ENCODE data around the gene COL16A1. TPM values are rescaled to one million over a fixed set of nuclear protein-coding genes. Genes with fewer than 3 reads are reported as not detected.

Gene COL16A1
- total RNA-seq, 1 donor from 2014 or later = not detected

DNA sequence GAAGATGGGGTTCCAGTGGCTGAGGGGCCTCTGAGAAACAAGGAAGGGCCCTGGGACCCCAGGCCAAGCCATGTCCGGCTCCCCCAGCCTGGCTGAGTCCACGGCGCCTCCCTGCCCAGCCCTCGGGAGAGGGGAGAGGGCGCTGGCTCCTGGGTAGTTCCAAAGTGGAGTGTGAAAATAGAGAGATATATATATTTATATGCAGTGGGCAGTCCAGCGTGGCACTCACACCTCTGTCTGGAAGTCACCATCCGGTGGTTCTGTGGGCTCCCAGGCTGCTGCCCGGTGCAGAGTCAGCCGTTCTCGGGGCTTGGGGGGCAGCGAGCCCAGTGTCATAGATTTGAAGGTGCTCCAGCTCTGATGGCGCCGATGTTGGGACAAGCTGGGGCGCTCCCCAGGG, 23.4 kb upstream of the COL16A1 start:
- no peak for DNase-seq (ENCODE audit: low spot score)
- Mint-ChIP-seq H3K4me1 (ENCODE audit: low read depth) (no peaks in the 10 kb centered on the region), H3K4me3 (ENCODE audit: low read depth) (no peak overlapping the region), H3K27me3 (ENCODE audit: low read depth) (no peaks in the 10 kb centered on the region), H3K36me3 (ENCODE audit: low read depth) (no peaks in the 10 kb centered on the region), H3K27ac (no peak overlapping the region), H3K9me3 (no peaks in the 10 kb centered on the region)
- intact Hi-C loops (cut with micrococcal nuclease) = no loop called here

DNA sequence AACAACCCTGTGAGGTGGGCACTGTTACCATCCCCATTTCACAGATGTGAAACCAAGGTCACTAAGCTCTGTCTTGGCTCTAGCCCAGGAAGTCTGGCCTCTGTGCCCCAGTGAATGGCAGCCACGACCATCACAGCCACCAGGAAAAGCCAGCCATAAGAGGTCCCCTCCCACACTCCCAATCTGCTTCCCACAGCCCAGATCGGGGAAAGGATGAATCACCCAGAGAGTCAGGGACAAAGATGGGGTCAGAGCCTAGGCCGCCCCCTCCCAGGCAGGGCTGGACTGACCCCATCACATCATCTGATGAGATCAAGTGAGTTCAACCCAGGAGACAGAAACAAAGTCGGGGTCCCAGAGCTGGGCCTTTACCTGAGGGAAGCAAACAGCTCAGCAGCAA, 22.9 kb upstream of the COL16A1 start:
- Mint-ChIP-seq H3K4me1 (ENCODE audit: low read depth) (no peaks in the 10 kb centered on the region), H3K27ac (no peak overlapping the region), H3K4me3 (ENCODE audit: low read depth) (no peak overlapping the region), H3K27me3 (ENCODE audit: low read depth) (peaks cover 1% of the 10 kb centered on the region), H3K9me3 (no peaks in the 10 kb centered on the region), H3K36me3 (ENCODE audit: low read depth) (no peaks in the 10 kb centered on the region)
- intact Hi-C loops (cut with micrococcal nuclease) = no loop called here
- no peak for DNase-seq (ENCODE audit: low spot score)

DNA sequence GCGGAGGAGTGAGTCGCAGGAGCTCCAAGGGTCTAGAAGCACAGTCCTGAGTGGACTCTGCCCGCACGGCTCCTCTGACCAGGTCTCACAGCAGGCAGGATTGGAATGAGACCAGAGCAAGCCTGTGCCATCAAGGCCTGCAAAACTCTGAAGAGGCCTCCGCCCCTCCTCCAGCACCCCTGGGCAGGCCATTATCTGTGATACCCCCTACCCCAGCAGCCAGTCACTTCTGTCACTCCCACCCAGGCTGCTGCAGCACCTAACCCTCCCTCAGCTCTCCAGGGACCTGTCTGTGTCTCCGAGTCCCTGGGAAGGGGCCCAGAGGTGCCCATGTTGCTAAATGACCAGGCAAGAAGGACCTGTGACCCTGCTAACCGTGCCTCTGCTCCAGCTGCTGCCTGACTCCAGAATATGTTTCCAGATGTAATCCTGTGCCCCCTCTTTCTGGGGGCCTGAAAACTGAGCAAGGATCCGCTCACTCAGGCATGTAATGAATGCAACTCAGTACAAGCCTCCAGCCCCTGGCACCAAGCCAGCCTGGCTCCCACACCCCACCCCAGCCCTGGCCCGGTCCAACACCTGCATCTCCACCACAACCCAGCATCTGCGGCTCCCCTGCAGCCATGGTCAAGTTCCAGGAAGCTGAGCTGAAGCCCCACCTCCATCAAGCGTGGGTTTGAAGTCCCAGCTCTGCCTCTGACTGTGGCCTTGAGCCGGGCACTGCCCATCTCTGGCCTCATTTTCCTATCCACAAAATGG, 22.1 kb upstream of the COL16A1 start:
- H3K9me3 Mint-ChIP-seq = no peaks in the 10 kb centered on the region
- no peak for DNase-seq (ENCODE audit: low spot score)
- H3K27ac Mint-ChIP-seq = no peak overlapping the region
- no peak overlapping the region for H3K4me3 Mint-ChIP-seq (ENCODE audit: low read depth)
- no peaks in the 10 kb centered on the region for H3K4me1 Mint-ChIP-seq (ENCODE audit: low read depth)
- H3K36me3 Mint-ChIP-seq (ENCODE audit: low read depth) = no peaks in the 10 kb centered on the region
- intact Hi-C loops (cut with micrococcal nuclease) = no loop called here
- peaks cover 1% of the 10 kb centered on the region for H3K27me3 Mint-ChIP-seq (ENCODE audit: low read depth)

DNA sequence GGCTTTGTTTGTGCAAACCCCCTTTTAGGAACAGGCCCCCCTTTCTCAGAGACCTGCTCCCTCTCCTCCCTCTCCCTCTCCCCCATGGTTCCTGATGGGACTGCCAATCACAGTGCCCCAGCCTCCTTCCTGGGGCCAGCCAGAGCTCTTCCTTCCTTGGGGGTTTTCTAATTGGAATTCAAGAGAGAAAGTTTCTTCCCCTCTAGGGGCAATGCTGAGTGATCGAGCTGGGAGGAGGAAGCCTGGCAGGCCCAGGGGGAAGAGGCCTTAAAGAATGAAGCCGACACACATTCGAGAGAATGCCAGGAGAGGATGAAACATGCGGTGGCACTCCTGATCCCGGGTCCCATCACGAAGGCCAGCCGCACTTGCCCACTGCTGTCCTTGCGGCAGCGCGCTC, 21.3 kb upstream of the COL16A1 start:
- H3K4me3 Mint-ChIP-seq (ENCODE audit: low read depth) = no peak overlapping the region
- intact Hi-C loops (cut with micrococcal nuclease) = no loop called here
- H3K27ac Mint-ChIP-seq = no peak overlapping the region
- peaks cover 1% of the 10 kb centered on the region for H3K27me3 Mint-ChIP-seq (ENCODE audit: low read depth)
- no peak for DNase-seq (ENCODE audit: low spot score)
- H3K4me1 Mint-ChIP-seq (ENCODE audit: low read depth) = no peaks in the 10 kb centered on the region
- no peaks in the 10 kb centered on the region for H3K9me3 Mint-ChIP-seq
- H3K36me3 Mint-ChIP-seq (ENCODE audit: low read depth) = no peaks in the 10 kb centered on the region

DNA sequence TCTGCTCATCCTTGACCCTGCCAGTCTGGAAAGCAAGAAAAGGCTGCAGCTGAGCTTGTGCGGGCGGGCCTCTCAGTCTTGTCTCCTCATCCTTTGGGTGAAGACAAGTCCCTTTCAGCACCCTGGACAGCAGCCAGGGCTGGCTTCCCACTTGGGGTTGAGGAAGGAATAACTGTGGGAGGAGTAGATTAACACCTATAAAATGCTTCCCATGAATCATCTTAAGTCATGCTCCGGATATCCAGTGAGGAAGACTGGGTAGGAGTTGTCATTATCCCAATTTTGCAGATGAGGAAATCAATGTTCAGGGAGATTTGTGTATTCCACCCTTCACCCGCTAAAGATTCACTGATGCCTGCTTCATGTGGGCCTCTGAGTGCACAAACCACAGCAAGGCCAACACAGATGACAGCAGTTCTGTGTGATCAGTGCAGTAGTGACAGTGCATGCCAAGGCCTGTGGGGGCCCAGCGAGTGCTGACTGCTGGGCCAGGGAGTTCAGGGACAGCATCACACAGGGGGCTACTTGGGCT, 20.1 kb upstream of the COL16A1 start:
- Mint-ChIP-seq H3K9me3 (no peaks in the 10 kb centered on the region), H3K27me3 (ENCODE audit: low read depth) (peaks cover 2% of the 10 kb centered on the region), H3K4me3 (ENCODE audit: low read depth) (no peak overlapping the region), H3K36me3 (ENCODE audit: low read depth) (no peaks in the 10 kb centered on the region), H3K4me1 (ENCODE audit: low read depth) (no peaks in the 10 kb centered on the region), H3K27ac (no peak overlapping the region)
- peak; percentile 35 for DNase-seq (ENCODE audit: low spot score)
- intact Hi-C loops (cut with micrococcal nuclease) = no loop called here

DNA sequence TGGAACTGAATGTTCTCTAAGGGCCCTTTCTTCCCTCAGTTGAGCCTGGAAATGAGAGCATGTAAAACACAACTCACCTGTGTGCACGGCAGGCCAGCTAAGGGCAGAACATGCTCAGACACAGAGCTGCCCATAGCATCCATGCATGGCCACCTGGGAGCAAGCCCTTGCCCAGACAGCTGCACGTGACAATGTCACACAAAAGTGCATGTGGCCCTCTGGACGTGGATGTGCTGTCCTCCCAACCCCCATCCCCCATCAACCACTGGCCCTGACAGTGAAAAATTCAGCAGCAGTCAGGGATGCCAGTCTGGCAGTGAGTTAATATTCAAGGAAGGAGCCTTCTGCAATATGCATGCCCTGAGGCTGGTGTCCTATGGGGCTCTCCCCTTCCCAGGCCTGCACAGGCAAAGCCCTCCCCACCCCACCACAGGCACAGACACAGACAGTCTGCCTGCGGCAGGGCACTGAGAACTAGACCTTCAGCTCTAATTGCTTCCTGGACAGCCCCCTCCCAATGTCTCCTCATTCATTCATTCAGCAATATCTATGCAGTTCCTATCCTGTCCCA, 14.6 kb upstream of the COL16A1 start:
- no peak overlapping the region for H3K4me3 Mint-ChIP-seq (ENCODE audit: low read depth)
- H3K4me1 Mint-ChIP-seq (ENCODE audit: low read depth) = peaks cover 5% of the 10 kb centered on the region
- no peak for DNase-seq (ENCODE audit: low spot score)
- H3K36me3 Mint-ChIP-seq (ENCODE audit: low read depth) = no peaks in the 10 kb centered on the region
- no peaks in the 10 kb centered on the region for H3K9me3 Mint-ChIP-seq
- peaks cover 38% of the 10 kb centered on the region for H3K27me3 Mint-ChIP-seq (ENCODE audit: low read depth)
- intact Hi-C loops (cut with micrococcal nuclease) = no loop called here
- H3K27ac Mint-ChIP-seq = no peak overlapping the region

DNA sequence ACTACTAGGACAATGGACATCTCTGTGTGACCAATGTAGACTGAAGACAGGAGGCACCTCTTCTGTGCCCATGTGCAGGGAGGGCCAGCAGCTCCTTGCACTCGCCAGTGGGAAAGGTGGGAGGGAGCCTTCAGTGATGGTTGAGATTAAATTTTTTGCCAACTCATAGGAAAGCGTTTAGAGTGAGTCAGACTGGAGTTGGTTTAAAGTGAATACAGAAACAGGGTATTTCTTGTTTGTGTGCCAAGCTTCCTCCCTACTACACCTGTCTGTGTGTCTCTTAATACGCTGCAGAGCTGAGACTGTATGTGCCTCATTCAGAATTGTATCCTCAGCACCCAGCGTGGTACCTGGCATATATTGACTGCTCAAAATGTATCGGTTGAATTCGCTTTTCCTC, 13.5 kb upstream of the COL16A1 start:
- peaks cover 5% of the 10 kb centered on the region for H3K4me1 Mint-ChIP-seq (ENCODE audit: low read depth)
- H3K9me3 Mint-ChIP-seq = no peaks in the 10 kb centered on the region
- no peak overlapping the region for H3K4me3 Mint-ChIP-seq (ENCODE audit: low read depth)
- peaks cover 46% of the 10 kb centered on the region for H3K27me3 Mint-ChIP-seq (ENCODE audit: low read depth)
- H3K36me3 Mint-ChIP-seq (ENCODE audit: low read depth) = no peaks in the 10 kb centered on the region
- no peak for DNase-seq (ENCODE audit: low spot score)
- no peak overlapping the region for H3K27ac Mint-ChIP-seq
- intact Hi-C loops (cut with micrococcal nuclease) = no loop called here

DNA sequence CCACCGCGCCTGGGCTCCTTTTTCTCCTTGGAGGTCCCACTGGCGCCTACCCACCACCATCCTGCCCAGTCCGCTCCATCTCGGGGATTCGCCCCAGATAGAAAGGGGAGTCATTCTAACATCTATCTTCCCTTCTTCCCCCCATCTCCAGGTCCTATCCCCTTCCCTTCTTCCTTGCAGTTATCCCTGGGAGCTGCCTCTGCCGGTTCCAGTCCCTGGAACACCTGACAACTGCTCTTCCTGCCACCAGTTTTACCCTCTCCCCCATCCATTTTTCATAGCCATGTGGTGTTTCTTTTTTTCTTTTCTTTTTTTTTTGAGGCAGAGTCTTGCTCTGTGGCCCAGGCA, 12.0 kb upstream of the COL16A1 start:
- DNase-seq (ENCODE audit: low spot score) = no peak
- intact Hi-C loops (cut with micrococcal nuclease) = no loop called here
- Mint-ChIP-seq H3K4me3 (ENCODE audit: low read depth) (no peak overlapping the region), H3K27me3 (ENCODE audit: low read depth) (peaks cover 52% of the 10 kb centered on the region), H3K4me1 (ENCODE audit: low read depth) (peaks cover 5% of the 10 kb centered on the region), H3K27ac (no peak overlapping the region), H3K9me3 (no peaks in the 10 kb centered on the region), H3K36me3 (ENCODE audit: low read depth) (no peaks in the 10 kb centered on the region)

DNA sequence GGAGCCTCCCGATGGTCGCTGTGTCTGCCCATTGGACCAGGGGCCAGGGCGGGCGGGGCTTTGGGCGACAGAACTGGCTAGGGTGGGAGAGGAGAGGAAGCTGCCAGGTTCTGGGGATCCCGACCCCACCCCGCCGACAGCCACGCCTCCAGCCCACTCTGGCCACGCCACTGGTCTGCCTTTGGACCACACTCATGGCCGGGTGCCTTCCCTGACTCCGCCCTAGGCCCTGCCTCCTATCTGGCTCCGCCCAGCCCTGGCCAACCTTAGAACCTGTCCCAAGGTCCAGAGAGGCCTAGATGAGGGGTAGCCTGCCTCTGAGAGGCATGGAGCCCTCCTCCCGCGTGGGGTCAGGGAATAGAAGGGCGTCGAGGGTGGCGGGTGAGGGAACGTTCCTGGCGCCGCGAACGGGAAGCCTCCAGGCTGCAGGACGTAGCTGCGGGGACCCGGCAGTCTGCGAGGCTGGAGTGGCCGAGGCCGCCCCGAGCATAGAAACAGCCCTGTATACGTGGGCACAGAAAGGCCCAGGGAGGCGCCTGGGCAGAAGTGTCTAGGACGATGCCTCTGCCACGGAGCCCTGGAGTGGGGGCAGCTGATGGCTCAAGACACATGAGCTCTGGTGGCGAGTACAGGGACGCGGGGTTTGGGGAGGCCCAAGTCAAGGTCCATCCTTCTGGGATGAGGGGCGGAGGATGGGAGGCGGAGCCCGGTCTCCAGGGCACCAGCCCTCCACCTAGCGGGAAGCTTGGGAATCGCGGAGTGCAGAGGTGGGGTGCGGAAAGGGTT, 11.5 kb upstream of the COL16A1 start:
- Mint-ChIP-seq H3K9me3 (no peaks in the 10 kb centered on the region), H3K36me3 (ENCODE audit: low read depth) (no peaks in the 10 kb centered on the region), H3K27ac (no peak overlapping the region), H3K4me1 (ENCODE audit: low read depth) (peaks cover 5% of the 10 kb centered on the region), H3K27me3 (ENCODE audit: low read depth) (peaks cover 53% of the 10 kb centered on the region), H3K4me3 (ENCODE audit: low read depth) (no peak overlapping the region)
- intact Hi-C loops (cut with micrococcal nuclease) = no loop called here
- DNase-seq (ENCODE audit: low spot score) = no peak

DNA sequence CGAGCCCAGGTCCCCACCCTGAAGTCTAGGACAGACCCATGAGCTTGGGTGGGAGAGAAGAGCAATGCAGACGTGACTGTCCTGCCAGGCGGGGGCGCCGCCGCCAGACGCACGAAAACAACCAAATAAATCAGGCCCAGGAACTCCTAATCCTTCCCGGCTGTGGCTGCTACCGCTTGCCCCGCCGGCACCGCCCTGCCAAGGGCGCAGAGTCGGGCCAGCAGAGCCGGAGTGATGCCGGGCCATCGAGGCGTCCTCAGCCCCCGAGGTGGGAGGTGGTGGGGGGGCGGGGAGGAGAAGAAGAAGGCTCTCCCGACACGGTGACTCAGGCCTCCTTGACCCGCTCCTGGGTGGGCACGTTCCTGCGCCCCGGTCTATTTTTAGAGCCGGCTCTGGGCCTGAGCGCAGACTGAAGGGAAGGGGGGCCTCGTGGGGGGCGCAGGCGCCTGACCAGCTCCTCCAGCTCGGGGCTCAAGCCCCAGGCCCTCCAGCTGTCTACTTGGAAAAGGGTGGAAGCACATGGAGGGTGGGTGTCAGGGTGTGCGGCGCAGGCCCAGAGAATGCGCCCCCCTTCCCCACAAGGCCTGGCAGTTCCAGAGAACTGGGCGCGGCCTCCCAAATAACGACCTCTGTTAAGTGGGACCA, 10.7 kb upstream of the COL16A1 start:
- Mint-ChIP-seq H3K4me3 (ENCODE audit: low read depth) (no peak overlapping the region), H3K36me3 (ENCODE audit: low read depth) (no peaks in the 10 kb centered on the region), H3K27ac (no peak overlapping the region), H3K4me1 (ENCODE audit: low read depth) (peaks cover 5% of the 10 kb centered on the region), H3K27me3 (ENCODE audit: low read depth) (peaks cover 53% of the 10 kb centered on the region), H3K9me3 (no peaks in the 10 kb centered on the region)
- no peak for DNase-seq (ENCODE audit: low spot score)
- intact Hi-C loops (cut with micrococcal nuclease) = no loop called here

DNA sequence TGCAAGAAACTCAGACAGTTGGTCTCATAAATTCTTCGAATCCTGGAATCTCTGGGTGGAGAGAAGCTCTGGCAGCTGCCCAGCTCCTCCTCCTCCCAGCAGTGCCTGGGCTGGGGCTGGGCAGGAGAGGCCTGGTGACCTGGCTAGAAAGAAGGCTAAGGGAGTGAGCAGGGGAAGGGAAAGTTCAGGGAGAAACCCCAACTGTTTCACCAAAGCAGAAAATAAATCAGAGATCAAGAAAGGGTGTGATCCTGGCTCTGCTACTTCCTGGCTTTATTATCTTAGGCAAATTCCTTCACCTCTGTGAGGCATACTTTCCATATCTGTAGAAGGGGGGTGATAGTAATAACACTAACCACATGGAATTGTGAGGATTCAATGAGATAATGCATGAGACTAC, 8.8 kb upstream of the COL16A1 start:
- Mint-ChIP-seq H3K27ac (no peak overlapping the region), H3K4me1 (ENCODE audit: low read depth) (peaks cover 11% of the 10 kb centered on the region), H3K27me3 (ENCODE audit: low read depth) (peaks cover 49% of the 10 kb centered on the region), H3K4me3 (ENCODE audit: low read depth) (no peak overlapping the region), H3K9me3 (no peaks in the 10 kb centered on the region), H3K36me3 (ENCODE audit: low read depth) (no peaks in the 10 kb centered on the region)
- intact Hi-C loops (cut with micrococcal nuclease) = no loop called here
- DNase-seq (ENCODE audit: low spot score) = no peak

DNA sequence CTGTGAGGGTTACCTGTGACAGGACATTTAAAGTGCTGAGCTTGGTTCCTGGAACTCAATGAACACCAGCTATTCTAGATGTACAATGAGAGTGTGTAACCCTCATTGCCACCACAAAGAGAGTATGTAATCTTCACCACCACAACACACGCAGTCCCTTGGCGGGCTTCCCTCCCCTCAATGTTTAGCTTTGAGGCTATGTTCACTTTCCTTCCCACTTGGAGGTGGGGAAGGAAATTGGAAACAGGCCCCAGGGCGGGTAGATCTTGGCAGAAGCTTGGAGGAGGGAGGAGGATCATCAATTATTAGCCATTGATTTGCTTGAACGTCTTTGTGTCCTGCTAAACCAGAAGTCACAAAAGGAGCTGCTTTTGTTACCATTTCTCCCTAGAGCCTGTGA, 8.3 kb upstream of the COL16A1 start:
- peaks cover 13% of the 10 kb centered on the region for H3K4me1 Mint-ChIP-seq (ENCODE audit: low read depth)
- DNase-seq (ENCODE audit: low spot score) = no peak
- H3K4me3 Mint-ChIP-seq (ENCODE audit: low read depth) = no peak overlapping the region
- H3K36me3 Mint-ChIP-seq (ENCODE audit: low read depth) = no peaks in the 10 kb centered on the region
- no peaks in the 10 kb centered on the region for H3K9me3 Mint-ChIP-seq
- intact Hi-C loops (cut with micrococcal nuclease) = no loop called here
- peaks cover 45% of the 10 kb centered on the region for H3K27me3 Mint-ChIP-seq (ENCODE audit: low read depth)
- no peak overlapping the region for H3K27ac Mint-ChIP-seq

DNA sequence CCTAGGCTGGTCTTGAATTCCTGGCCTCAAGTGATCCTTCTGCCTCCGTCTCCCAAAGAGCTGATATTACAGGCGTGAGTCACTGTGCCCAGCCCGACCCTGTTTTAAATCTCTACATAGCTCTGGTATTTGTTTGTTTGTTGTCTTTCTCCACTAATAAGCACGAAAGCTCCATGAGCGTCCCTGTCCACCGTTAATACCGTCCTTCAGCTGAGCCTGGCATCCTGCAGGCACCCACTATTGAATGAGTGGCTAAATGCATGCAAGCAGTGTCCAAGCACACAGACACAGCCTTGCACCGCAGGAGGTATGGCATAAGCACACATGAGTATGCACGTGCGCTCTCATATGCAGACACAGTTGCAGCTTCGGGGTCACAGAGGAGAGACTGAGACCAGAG, 4.5 kb upstream of the COL16A1 start:
- Mint-ChIP-seq H3K4me3 (ENCODE audit: low read depth) (no peak overlapping the region), H3K27ac (no peak overlapping the region), H3K4me1 (ENCODE audit: low read depth) (peaks cover 29% of the 10 kb centered on the region), H3K27me3 (ENCODE audit: low read depth) (peaks cover 33% of the 10 kb centered on the region), H3K36me3 (ENCODE audit: low read depth) (no peaks in the 10 kb centered on the region), H3K9me3 (no peaks in the 10 kb centered on the region)
- intact Hi-C loops (cut with micrococcal nuclease) = no loop called here
- no peak for DNase-seq (ENCODE audit: low spot score)
